Nephron (organoid): ENCODE data around the gene STARD7.
"Not testable (repeated sequence)": the region's sequence is repeated elsewhere in the genome, so short reads cannot be mapped to it uniquely, and the experiment has no call there.

ENCODE experiments used
- H3K27ac Mint-ChIP-seq, 3 experiments: 2 replicates each; pipeline ENCODE4 v1.8.0; 2020; ENCODE audit warnings: mixed read lengths in 3 of 3, mild to moderate bottlenecking in 2 of 3, moderate library complexity in 1 of 3
- H3K27me3 Mint-ChIP-seq: 2 replicates; pipeline ENCODE4 v1.8.0; 2021; ENCODE audit warnings: low read depth, mild to moderate bottlenecking, moderate library complexity, mixed read lengths
- H3K36me3 Mint-ChIP-seq: 2 replicates; pipeline ENCODE4 v1.8.0; 2020; ENCODE audit warnings: low read depth, mixed read lengths
- H3K4me1 Mint-ChIP-seq: 2 replicates; pipeline ENCODE4 v1.8.0; 2020; ENCODE audit warnings: mixed read lengths
- H3K4me3 Mint-ChIP-seq, 3 experiments: 2 replicates each; pipeline ENCODE4 v1.8.0; 2020; ENCODE audit warnings: mild to moderate bottlenecking in 3 of 3, mixed read lengths in 3 of 3, moderate library complexity in 2 of 3
- H3K9me3 Mint-ChIP-seq: 2 replicates; pipeline ENCODE4 v1.8.0; 2020; ENCODE audit warnings: mixed read lengths
- TF ChIP-seq, protein P1 (sequence below), 3 experiments: fragments of 200-600 bp; sonication (generic); IDR thresholded peaks; one replicate each; pipeline ENCODE4 v1.5.0; 2021; ENCODE audit warnings: antibody characterized with exemption in 3 of 3; ENCODE audit not compliant: unreplicated experiment in 3 of 3

The STARD7 gene

DNA sequence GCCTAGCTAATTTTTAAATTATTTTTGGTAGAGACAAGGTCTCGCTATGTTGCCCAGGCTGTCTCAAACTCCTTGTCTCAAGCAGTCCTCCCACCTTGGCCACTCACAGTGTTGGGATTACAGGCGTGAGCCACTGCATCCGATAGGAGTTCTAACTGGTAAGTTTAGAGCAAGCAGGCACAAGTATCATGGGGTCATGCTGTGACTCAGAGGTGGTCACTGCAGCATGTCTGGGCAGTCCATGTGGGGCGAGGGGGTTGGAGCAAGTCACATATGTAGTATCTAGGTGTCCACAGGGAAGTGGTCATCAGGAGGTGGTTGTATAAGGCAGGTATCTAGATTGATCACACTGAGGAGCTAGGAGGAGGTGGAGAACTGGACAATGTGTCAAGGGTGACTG, 22.7 kb upstream of the STARD7 start:
- no peak overlapping the region for H3K27ac Mint-ChIP-seq
- no peaks in the 10 kb centered on the region for H3K4me1 Mint-ChIP-seq
- H3K4me3 Mint-ChIP-seq = no peak overlapping the region
- H3K36me3 Mint-ChIP-seq = no peaks in the 10 kb centered on the region
- no peaks in the 10 kb centered on the region for H3K9me3 Mint-ChIP-seq
- TF ChIP-seq, protein P1, sequence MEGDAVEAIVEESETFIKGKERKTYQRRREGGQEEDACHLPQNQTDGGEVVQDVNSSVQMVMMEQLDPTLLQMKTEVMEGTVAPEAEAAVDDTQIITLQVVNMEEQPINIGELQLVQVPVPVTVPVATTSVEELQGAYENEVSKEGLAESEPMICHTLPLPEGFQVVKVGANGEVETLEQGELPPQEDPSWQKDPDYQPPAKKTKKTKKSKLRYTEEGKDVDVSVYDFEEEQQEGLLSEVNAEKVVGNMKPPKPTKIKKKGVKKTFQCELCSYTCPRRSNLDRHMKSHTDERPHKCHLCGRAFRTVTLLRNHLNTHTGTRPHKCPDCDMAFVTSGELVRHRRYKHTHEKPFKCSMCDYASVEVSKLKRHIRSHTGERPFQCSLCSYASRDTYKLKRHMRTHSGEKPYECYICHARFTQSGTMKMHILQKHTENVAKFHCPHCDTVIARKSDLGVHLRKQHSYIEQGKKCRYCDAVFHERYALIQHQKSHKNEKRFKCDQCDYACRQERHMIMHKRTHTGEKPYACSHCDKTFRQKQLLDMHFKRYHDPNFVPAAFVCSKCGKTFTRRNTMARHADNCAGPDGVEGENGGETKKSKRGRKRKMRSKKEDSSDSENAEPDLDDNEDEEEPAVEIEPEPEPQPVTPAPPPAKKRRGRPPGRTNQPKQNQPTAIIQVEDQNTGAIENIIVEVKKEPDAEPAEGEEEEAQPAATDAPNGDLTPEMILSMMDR (IDR thresholded peaks at IDR 0.05; ENCODE audit: unreplicated experiment in 3 of 3) = no peak
- no peaks in the 10 kb centered on the region for H3K27me3 Mint-ChIP-seq

DNA sequence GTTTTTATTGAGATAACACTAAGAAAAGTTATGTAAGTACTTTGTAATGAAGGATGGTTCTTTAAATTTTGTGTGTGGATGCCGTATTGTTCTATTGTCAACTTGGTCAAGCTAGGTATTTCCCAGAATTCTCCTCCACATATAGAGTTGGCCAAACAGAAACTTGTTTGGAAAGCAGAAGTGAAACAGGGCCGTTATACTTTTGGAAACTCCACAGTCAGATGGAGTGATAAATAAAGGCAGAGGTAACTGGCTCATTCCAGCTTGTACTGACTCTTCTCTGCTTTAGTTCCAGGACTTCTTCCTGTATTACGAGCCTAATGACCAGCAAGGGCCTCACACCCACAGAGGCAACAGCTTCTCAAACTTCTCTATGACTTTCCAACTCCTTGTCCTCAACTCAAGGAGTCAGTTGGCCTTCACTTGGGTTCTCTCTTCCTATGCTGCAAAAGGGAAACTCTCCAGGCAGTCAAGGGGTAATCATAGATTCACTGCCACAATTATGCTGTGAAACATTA, 16.4 kb upstream of the STARD7 start:
- TF ChIP-seq, protein P1 (IDR thresholded peaks at IDR 0.05; ENCODE audit: unreplicated experiment in 3 of 3) = no peak
- Mint-ChIP-seq H3K27ac (no peak overlapping the region), H3K36me3 (no peaks in the 10 kb centered on the region), H3K4me3 (no peak overlapping the region), H3K4me1 (no peaks in the 10 kb centered on the region), H3K27me3 (no peaks in the 10 kb centered on the region), H3K9me3 (no peaks in the 10 kb centered on the region)

DNA sequence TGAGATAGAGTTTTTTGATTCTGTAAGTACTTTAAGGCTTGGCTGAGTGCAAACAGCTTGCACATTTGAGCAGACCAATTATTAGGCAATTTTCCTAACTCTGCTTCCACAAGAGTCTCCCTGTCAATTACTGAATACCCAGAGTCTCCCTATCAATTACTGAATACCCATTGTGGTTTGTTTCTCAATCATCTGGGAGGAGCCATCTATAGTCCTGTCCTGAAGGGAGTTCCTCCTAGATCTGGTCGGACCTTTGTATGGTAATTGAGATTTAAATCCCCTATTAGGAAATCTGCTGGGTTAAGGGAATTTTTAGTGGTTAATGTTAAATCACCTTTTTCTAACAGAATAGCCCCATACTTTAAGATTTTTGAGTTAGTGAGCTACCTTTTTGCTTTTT, 12.5 kb upstream of the STARD7 start:
- not testable (repeated sequence) for H3K9me3 Mint-ChIP-seq, H3K4me1 Mint-ChIP-seq, H3K36me3 Mint-ChIP-seq, H3K27me3 Mint-ChIP-seq, H3K4me3 Mint-ChIP-seq, H3K27ac Mint-ChIP-seq

DNA sequence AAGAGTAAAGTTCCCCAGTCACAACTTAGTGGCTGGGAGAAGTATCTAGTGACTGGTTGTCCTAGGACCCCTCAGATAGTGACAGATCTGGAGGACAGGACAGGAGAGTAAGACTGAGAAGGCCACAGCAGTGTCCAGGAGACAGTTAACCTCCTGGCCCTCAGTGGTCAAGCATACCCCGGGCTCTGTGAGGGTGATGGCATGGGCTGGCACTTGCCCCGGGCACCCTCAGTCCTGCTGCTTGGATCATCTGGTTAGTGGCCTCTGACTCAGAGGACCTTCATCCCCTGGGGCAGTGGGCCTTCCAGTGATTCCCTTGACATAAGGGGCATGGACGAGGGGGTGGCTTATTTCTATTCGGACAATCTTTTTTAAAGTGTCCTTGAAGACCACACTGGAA, 11.3 kb upstream of the STARD7 start:
- H3K4me1 Mint-ChIP-seq, H3K9me3 Mint-ChIP-seq, H3K27ac Mint-ChIP-seq, H3K27me3 Mint-ChIP-seq, H3K4me3 Mint-ChIP-seq, H3K36me3 Mint-ChIP-seq: not testable (repeated sequence)

DNA sequence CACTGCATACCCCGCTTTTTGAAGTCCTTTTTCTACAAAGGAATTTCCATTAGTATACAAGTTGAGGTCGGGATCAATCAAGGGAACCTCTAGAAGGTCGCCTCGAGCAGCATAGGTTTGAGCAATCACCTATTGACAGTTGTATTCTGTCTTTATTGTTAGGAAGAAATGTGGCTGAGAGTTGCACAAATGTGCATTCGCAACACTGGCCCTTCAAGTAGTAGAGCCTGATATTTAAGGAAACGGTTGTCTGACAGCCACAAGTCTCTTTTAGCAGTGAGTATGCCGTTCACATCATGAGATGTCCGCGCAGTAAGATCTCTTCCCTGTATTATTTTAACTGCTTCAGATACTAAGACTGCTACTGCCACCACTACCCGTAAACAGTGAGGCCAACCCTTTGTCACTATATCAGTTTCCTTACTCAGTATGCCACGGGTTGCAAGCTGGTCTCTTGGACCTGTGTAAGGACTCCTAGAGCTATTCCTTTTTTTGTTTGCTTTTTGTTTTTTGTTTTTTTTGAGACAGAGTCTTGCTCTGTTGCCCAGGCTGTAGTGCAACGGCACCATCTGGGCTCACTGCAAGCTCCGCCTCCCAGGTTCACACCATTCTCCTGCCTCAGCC, 10.0 kb upstream of the STARD7 start:
- Mint-ChIP-seq H3K36me3 (peaks cover 7% of the 10 kb centered on the region), H3K4me3 (no peak overlapping the region)

DNA sequence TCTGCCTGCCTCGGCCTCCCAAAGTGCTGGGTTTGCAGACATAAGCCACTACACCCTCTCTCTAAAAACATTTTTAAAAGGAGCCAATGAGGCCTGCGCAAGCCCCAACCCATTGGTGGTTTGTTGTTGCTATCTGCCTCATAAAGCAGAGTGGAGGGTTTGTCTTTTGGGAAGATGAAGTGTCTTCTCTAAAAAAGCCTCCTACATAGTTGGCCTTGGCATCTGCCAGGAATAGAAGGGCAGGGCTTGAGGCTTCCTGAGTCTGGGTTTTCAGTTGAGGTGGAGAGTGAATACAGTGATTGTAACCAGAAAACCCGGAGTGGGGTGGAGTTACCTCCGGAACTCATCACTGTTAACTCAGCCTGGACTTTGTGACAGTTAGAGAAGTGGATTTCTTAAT, 5.9 kb upstream of the STARD7 start:
- Mint-ChIP-seq H3K36me3 (peaks cover 7% of the 10 kb centered on the region), H3K9me3 (no peaks in the 10 kb centered on the region), H3K27ac (no peak overlapping the region), H3K27me3 (no peaks in the 10 kb centered on the region), H3K4me3 (no peak overlapping the region), H3K4me1 (peaks cover 2% of the 10 kb centered on the region)
- TF ChIP-seq, protein P1 (IDR thresholded peaks at IDR 0.05; ENCODE audit: unreplicated experiment in 3 of 3) = no peak

More for the DNA sequence above, 10.0 kb upstream of the STARD7 start:
- no peaks in the 10 kb centered on the region for H3K4me1 Mint-ChIP-seq
- TF ChIP-seq, protein P1 (IDR thresholded peaks at IDR 0.05; ENCODE audit: unreplicated experiment in 3 of 3) = no peak
- no peaks in the 10 kb centered on the region for H3K27me3 Mint-ChIP-seq
- H3K27ac Mint-ChIP-seq = no peak overlapping the region
- no peaks in the 10 kb centered on the region for H3K9me3 Mint-ChIP-seq

DNA sequence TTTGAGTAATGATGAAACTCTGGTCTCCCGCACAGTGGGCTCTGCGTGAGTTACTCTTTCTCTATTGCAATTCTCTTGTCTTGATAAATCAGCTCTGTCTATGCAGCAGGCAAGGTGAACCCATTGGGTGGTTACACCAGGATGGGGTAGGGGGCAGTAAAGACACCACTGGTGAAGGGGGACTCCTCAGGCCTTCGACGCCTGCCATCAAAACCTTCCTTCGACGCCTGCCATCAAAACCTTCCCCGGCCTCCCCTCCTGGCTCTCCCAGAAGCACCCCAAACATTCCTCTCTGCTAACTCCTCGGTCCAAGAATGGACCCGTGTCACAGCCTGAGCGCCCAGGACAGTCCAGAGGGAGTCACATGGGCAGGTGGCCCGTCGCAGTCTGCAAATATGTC, 4.8 kb upstream of the STARD7 start:
- H3K9me3 Mint-ChIP-seq = no peaks in the 10 kb centered on the region
- no peak overlapping the region for H3K4me3 Mint-ChIP-seq
- peaks cover 3% of the 10 kb centered on the region for H3K36me3 Mint-ChIP-seq
- H3K27ac Mint-ChIP-seq = no peak overlapping the region
- H3K4me1 Mint-ChIP-seq = peaks cover 9% of the 10 kb centered on the region
- TF ChIP-seq, protein P1 (IDR thresholded peaks at IDR 0.05; ENCODE audit: unreplicated experiment in 3 of 3) = no peak
- no peaks in the 10 kb centered on the region for H3K27me3 Mint-ChIP-seq
